C4-2B (cell line): ENCODE data around the gene NKD1.

Source experiments
- H3K27ac ChIP-seq: fragments of 450-650 bp; 2 replicates; pipeline ENCODE4 v1.5.1; 2017
- CTCF ChIP-seq: fragments of 450-650 bp; conservative IDR thresholded peaks from 2 replicates; pipeline ENCODE4 v1.5.1; 2017; ENCODE audit warnings: mild to moderate bottlenecking
- ZFX ChIP-seq: fragments of 450-650 bp; IDR thresholded peaks from 2 replicates; pipeline ENCODE4 v1.6.1; 2017

NKD1 gene

GRCh38 chr16:50553731-50554360, 5.7 kb downstream of the NKD1 start:
- TF ChIP-seq CTCF (no peak), ZFX (no peak)
- no peak overlapping the region for H3K27ac ChIP-seq

GRCh38 chr16:50555269-50555875, 7.2 kb downstream of the NKD1 start:
- H3K27ac ChIP-seq: no peak overlapping the region
- TF ChIP-seq CTCF: no peak
- no peak for TF ChIP-seq ZFX

GRCh38 chr16:50555952-50556673, 7.9 kb downstream of the NKD1 start:
- H3K27ac ChIP-seq: no peak overlapping the region
- no peak for TF ChIP-seq ZFX
- TF ChIP-seq CTCF: no peak

- TF ChIP-seq ZFX (no peak), CTCF (no peak)
- H3K27ac ChIP-seq: no peak overlapping the region
Observed at GRCh38 chr16:50557046-50557445, 8.8 kb downstream of the NKD1 start.

GRCh38 chr16:50558913-50559312, 10.7 kb downstream of the NKD1 start:
- H3K27ac ChIP-seq: no peak overlapping the region
- TF ChIP-seq CTCF: no peak
- no peak for TF ChIP-seq ZFX

GRCh38 chr16:50559342-50559741, 11.1 kb downstream of the NKD1 start:
- no peak for TF ChIP-seq ZFX
- no peak for TF ChIP-seq CTCF
- no peak overlapping the region for H3K27ac ChIP-seq

- H3K27ac ChIP-seq: no peak overlapping the region
Observed at GRCh38 chr16:50559804-50560514, 11.8 kb downstream of the NKD1 start.

More at GRCh38 chr16:50559804-50560514, 11.8 kb downstream of the NKD1 start:
- TF ChIP-seq ZFX (no peak), CTCF (no peak)
